H1 (cell line): Measurements from ENCODE around the gene LONRF2. TPM values are rescaled to one million over a fixed set of nuclear protein-coding genes. Genes with fewer than 3 reads are reported as not detected.
"Not testable (repeated sequence)": the region's sequence is repeated elsewhere in the genome, so short reads cannot be mapped to it uniquely, and the experiment has no call there.

Source experiments
- CTCF ChIA-PET: fragments of 300-600 bp; sonication (Branson Sonifier 250); formaldehyde crosslinking; loops from one replicate; lab custom pipeline; 2021; ENCODE audit not compliant: partially characterized antibody; lab: Charles Lee
- POLR2A ChIA-PET: fragments of 300-600 bp; sonication (Branson Sonifier 250); formaldehyde crosslinking; loops from one replicate; lab custom pipeline; 2021; ENCODE audit warnings: inconsistent platforms; ENCODE audit not compliant: partially characterized antibody; lab: Charles Lee
- DNase-seq, 2 experiments: peaks; one replicate each; pipeline versions ENCODE4 v3.0.0 to v3.0.0-alpha.2; 2010 to 2022; ENCODE audit warnings: low spot score in 2 of 2, low read depth in 1 of 2, mixed read lengths in 1 of 2
- FAIRE-seq: peaks from 2 replicates; lab custom pipeline; 2011; peaks lifted over from hg19 to GRCh38; lab: Jason Lieb, UNC
- H2AFZ ChIP-seq: 2 replicates; pipeline ENCODE4 v1.8.1; 2012; ENCODE audit warnings: low read length, inconsistent platforms
- H2AK5ac ChIP-seq: 2 replicates; pipeline ENCODE4 v1.6.1; 2013; ENCODE audit warnings: low read depth, low read length
- H2BK120ac ChIP-seq: replicated peaks from 2 replicates; pipeline ENCODE3; 2013; ENCODE audit warnings: low read depth, low read length, inconsistent platforms
- H2BK12ac ChIP-seq: 2 replicates; pipeline ENCODE4 v1.6.1; 2013; ENCODE audit warnings: low read depth, low read length
- H2BK15ac ChIP-seq: 2 replicates; pipeline ENCODE4 v1.6.1; 2013; ENCODE audit warnings: low read length
- H2BK20ac ChIP-seq: 2 replicates; pipeline ENCODE4 v1.6.1; 2013; ENCODE audit warnings: low read length
- H2BK5ac ChIP-seq: 2 replicates; pipeline ENCODE4 v1.6.1; 2013; ENCODE audit warnings: low read depth, low read length
- H3K14ac ChIP-seq: 2 replicates; pipeline ENCODE4 v1.6.1; 2013; ENCODE audit warnings: inconsistent platforms; ENCODE audit not compliant: insufficient read length
- H3K18ac ChIP-seq: 2 replicates; pipeline ENCODE4 v1.6.1; 2013; ENCODE audit warnings: low read length; ENCODE audit errors: extremely low read depth
- H3K23ac ChIP-seq: 2 replicates; pipeline ENCODE4 v1.6.1; 2013; ENCODE audit warnings: inconsistent platforms; ENCODE audit not compliant: insufficient read length
- H3K23me2 ChIP-seq: 2 replicates; pipeline ENCODE4 v1.6.1; 2013; ENCODE audit warnings: low read depth, low read length
- H3K27ac ChIP-seq: 2 replicates; pipeline ENCODE4 v1.6.1; 2011; ENCODE audit warnings: low read depth, low read length, inconsistent platforms
- H3K27me3 ChIP-seq, 4 experiments: replicated peaks in 1 of 4; 1 replicate in 1 of 4; 2 replicates in 3 of 4; pipeline versions ENCODE4 v1.6.1 to v1.8.1; 2011 to 2013; ENCODE audit warnings: low read length in 3 of 4, mild to moderate bottlenecking in 3 of 4, inconsistent platforms in 2 of 4, mixed read lengths in 2 of 4, moderate library complexity in 1 of 4; ENCODE audit not compliant: control insufficient read depth in 3 of 4, insufficient read depth in 3 of 4; ENCODE audit errors: extremely low read depth in 1 of 4
- H3K36me3 ChIP-seq, 4 experiments: 2 replicates each; pipeline versions ENCODE4 v1.6.1 to v1.8.1; 2011 to 2013; ENCODE audit warnings: mild to moderate bottlenecking in 4 of 4, low read length in 3 of 4, moderate library complexity in 2 of 4, control low read depth in 1 of 4, inconsistent platforms in 1 of 4; ENCODE audit not compliant: insufficient read depth in 4 of 4, control insufficient read depth in 2 of 4
- H3K4ac ChIP-seq: replicated peaks from 2 replicates; pipeline ENCODE3; 2013; ENCODE audit warnings: low read length, low read depth, mixed read lengths, inconsistent platforms; ENCODE audit not compliant: insufficient read length
- H3K4me1 ChIP-seq, 4 experiments: replicated peaks in 1 of 4; 1 replicate in 1 of 4; 2 replicates in 3 of 4; pipeline versions ENCODE4 v1.6.1 to v1.8.1; 2011 to 2013; ENCODE audit warnings: low read length in 3 of 4, inconsistent platforms in 2 of 4, mixed read lengths in 1 of 4; ENCODE audit not compliant: insufficient read depth in 4 of 4, control insufficient read depth in 3 of 4
- H3K4me2 ChIP-seq, 2 experiments: 2 replicates each; pipeline versions ENCODE4 v1.6.1 to v1.8.1; 2011 to 2013; ENCODE audit warnings: low read depth in 2 of 2, low read length in 2 of 2, control low read depth in 1 of 2, inconsistent platforms in 1 of 2, mild to moderate bottlenecking in 1 of 2; ENCODE audit not compliant: insufficient read depth in 1 of 2
- H3K4me3 ChIP-seq, 4 experiments: fragments of 200-600, 300-600 bp in 1 of 4; sonication (generic), shearing (Covaris generic), sonication (Bioruptor Twin) in 1 of 4; 2 replicates each; pipeline versions ENCODE4 v1.5.1 to v1.8.1; 2011 to 2016; ENCODE audit warnings: low read length in 4 of 4, low read depth in 3 of 4, control low read depth in 2 of 4, inconsistent platforms in 2 of 4, mild to moderate bottlenecking in 2 of 4, mixed read lengths in 1 of 4, moderate library complexity in 1 of 4; ENCODE audit not compliant: insufficient read depth in 2 of 4; ENCODE audit errors: extremely low read depth in 1 of 4
- H3K56ac ChIP-seq: replicated peaks from 2 replicates; pipeline ENCODE3; 2013; ENCODE audit warnings: low read depth, mild to moderate bottlenecking, mixed read lengths, low read length, inconsistent platforms; ENCODE audit not compliant: insufficient read length
- H3K79me1 ChIP-seq: 2 replicates; pipeline ENCODE4 v1.6.1; 2013; ENCODE audit warnings: low read depth, low read length, control low read depth
- H3K79me2 ChIP-seq, 2 experiments: 2 replicates each; pipeline versions ENCODE4 v1.6.1 to v1.8.1; 2012 to 2013; ENCODE audit warnings: low read length in 2 of 2, mild to moderate bottlenecking in 2 of 2, inconsistent platforms in 1 of 2; ENCODE audit not compliant: insufficient read depth in 2 of 2, control insufficient read depth in 1 of 2
- H3K9ac ChIP-seq, 4 experiments: replicated peaks in 1 of 4; 1 replicate in 1 of 4; 2 replicates in 3 of 4; pipeline versions ENCODE4 v1.6.1 to v1.8.1; 2011 to 2013; ENCODE audit warnings: low read depth in 3 of 4, low read length in 3 of 4, control low read depth in 2 of 4, mild to moderate bottlenecking in 2 of 4, moderate library complexity in 2 of 4, inconsistent platforms in 1 of 4; ENCODE audit errors: extremely low read depth in 1 of 4
- H3K9me3 ChIP-seq, 2 experiments: 2 replicates each; pipeline versions ENCODE4 v1.6.1 to v1.8.1; 2012 to 2013; ENCODE audit warnings: mild to moderate bottlenecking in 2 of 2, moderate library complexity in 2 of 2, control low read depth in 1 of 2, inconsistent platforms in 1 of 2, low read depth in 1 of 2, low read length in 1 of 2, mixed read lengths in 1 of 2; ENCODE audit not compliant: insufficient read depth in 2 of 2
- H4K20me1 ChIP-seq, 2 experiments: replicated peaks in 1 of 2; 2 replicates each; pipeline versions ENCODE3 to v1.8.1; 2011 to 2013; ENCODE audit warnings: inconsistent platforms in 2 of 2, low read length in 2 of 2, mild to moderate bottlenecking in 1 of 2; ENCODE audit not compliant: insufficient read depth in 2 of 2, control insufficient read depth in 1 of 2
- H4K5ac ChIP-seq: 2 replicates; pipeline ENCODE4 v1.6.1; 2013; ENCODE audit warnings: low read length, low read depth, mixed read lengths, inconsistent platforms; ENCODE audit not compliant: insufficient read length
- H4K8ac ChIP-seq: 2 replicates; pipeline ENCODE4 v1.8.0; 2013; ENCODE audit warnings: mild to moderate bottlenecking, moderate library complexity, low read length, inconsistent platforms; ENCODE audit not compliant: insufficient read depth; ENCODE audit errors: extremely low read depth
- H4K91ac ChIP-seq: replicated peaks from 2 replicates; pipeline ENCODE3; 2013; ENCODE audit warnings: low read length, mixed read lengths, inconsistent platforms; ENCODE audit not compliant: insufficient read length
- CBX8 ChIP-seq: fragments of 300-800, 300-1000 bp; sonication (generic); IDR thresholded peaks from 2 replicates; pipeline ENCODE4 v1.7.1; 2016; ENCODE audit warnings: low read depth, low read length, borderline replicate concordance
- SAP30 ChIP-seq: fragments of 300-600 bp; sonication (generic); IDR thresholded peaks from 2 replicates; pipeline ENCODE4 v1.7.1; 2012; ENCODE audit warnings: low read length, moderate library complexity, mild to moderate bottlenecking, inconsistent platforms; ENCODE audit not compliant: insufficient read depth, insufficient replicate concordance
- ZNF274 ChIP-seq: IDR thresholded peaks from 2 replicates; pipeline ENCODE4 v1.7.0; 2012; ENCODE audit warnings: low read length, borderline replicate concordance; ENCODE audit errors: extremely low read depth
- WGBS, 2 experiments: shearing (Covaris generic) in 1 of 2; methylation state at CpG; one replicate each; pipeline versions ENCODE4 v1.1.6 to v1.1.7; 2013 to 2015; ENCODE audit warnings: low lambda C conversion rate in 2 of 2, mixed read lengths in 2 of 2, inconsistent platforms in 1 of 2, low coverage in 1 of 2, missing lambda C conversion rate in 1 of 2; ENCODE audit not compliant: insufficient replicate concordance in 2 of 2, insufficient coverage in 1 of 2, insufficient read length in 1 of 2; ENCODE audit errors: extremely low coverage in 1 of 2, missing lambda C conversion rate in 1 of 2; 5-methylcytosine and 5-hydroxymethylcytosine counted together
- polyA plus RNA-seq, 7 experiments: library from polyadenylated mRNA; depleted of rRNA in 3 of 7; stranded (reverse) in 5 of 7; unstranded in 2 of 7; fragments of >200 nt in 5 of 7; fragments of 200-250 nt in 2 of 7; gene quantifications; 1 replicate in 5 of 7; 2 replicates in 1 of 7; 4 replicates in 1 of 7; pipeline versions ENCODE4 v1.2.1 to v1.2.3, GENCODE V29; 2011 to 2013; ENCODE audit warnings: missing spikeins in 2 of 7, mixed read lengths in 2 of 7
- total RNA-seq: library from RNA; stranded (reverse); fragmentation: NEBNext Ultra II Directional; extraction: Animal tissue kit (Norgen Biotek cat#: 25700); gene quantifications from 2 replicates; pipeline ENCODE4 v1.2.1, GENCODE V29; 2021

Gene LONRF2
- total and polyA plus RNA-seq, 2 of the 8 experiments (the other 6 are each of a cell fraction or from before 2014, with no cell fraction given) = 0.24 to 0.74 TPM

DNA sequence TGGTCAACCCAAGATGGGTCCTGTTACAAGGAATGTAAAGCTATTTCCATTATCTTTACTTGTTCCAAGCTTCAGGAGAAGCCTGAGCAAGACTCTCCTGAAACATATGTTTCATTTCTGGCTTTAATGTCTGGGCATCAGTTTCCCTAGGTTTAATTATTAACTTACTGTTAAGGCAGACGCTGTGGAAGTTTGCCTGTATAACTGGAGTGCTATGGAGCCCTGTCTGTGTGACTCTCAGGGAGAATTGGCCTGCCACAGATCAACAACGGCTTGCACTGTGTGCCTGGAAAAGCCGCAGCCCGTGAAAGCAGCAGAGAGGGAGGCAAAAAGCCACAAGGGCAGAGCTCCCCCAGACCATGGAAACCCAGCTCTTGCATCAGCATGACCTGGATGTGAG, 22.1 kb upstream of the LONRF2 start (continued):
- TF ChIP-seq CBX8 (no peak), SAP30 (no peak), ZNF274 (no peak)
- TF ChIP-seq, all 59 proteins: peak for 0

DNA sequence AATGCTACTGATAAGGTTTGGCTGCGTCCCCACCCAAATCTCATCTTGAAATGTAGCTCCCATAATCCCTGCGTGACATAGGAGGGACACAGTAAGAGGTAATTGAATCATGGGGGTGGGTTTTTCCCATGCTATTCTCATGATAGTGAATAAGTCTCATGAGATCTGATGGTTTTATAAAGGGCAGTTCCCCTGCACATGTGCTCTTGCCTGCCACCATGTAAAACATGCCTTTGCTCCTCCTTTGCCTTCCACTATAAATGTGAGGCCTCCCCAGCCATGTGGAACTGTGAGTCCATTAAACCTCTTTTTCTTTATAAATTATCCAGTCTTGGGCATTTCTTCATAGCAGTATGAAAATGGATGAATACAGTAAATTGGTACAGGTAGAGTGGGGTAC, 20.2 kb upstream of the LONRF2 start:
- H3K4me1 ChIP-seq, H2AFZ ChIP-seq, H4K8ac ChIP-seq, H3K9ac ChIP-seq, POLR2A ChIA-PET, DNase-seq, H3K79me1 ChIP-seq, FAIRE-seq, H3K14ac ChIP-seq, H3K27ac ChIP-seq, H3K23ac ChIP-seq, H3K4me3 ChIP-seq, H3K4me2 ChIP-seq, H3K56ac ChIP-seq, H3K18ac ChIP-seq, H2BK120ac ChIP-seq, H3K79me2 ChIP-seq, H2BK20ac ChIP-seq, H2BK15ac ChIP-seq, H4K20me1 ChIP-seq, H3K27me3 ChIP-seq, H3K23me2 ChIP-seq, H3K36me3 ChIP-seq, H3K4ac ChIP-seq, H2BK5ac ChIP-seq, H4K5ac ChIP-seq, H4K91ac ChIP-seq, H2BK12ac ChIP-seq, H2AK5ac ChIP-seq: not testable (repeated sequence)
- 93% methylated on average over 2 of the region's 2 CpGs; no CpG with 5 or more reads in 1 of the 2 experiments for WGBS, 2 experiments
- peaks cover 0 to 10% of the 10 kb centered on the region in 2 experiments; a peak in 2 of 4 replicates for H3K9me3 ChIP-seq
- CTCF ChIA-PET = interaction anchor here (0.6 to 1.9 kb wide), 2 partner anchors 39 to 881 kb away, joined by 4 to 5 read pairs; no protein-coding TSS in a partner anchor
